HEK293 (cell line): Measurements from ENCODE around the gene ATP2A3.

Experiments used
- CTCF ChIP-seq: fragments of 450-650 bp; formaldehyde crosslinking; IDR thresholded peaks from 2 replicates; pipeline ENCODE4 v1.5.1; 2016; ENCODE audit warnings: missing biosample characterization, missing genetic modification characterization
- GLI2 ChIP-seq: fragments of 450-650 bp; formaldehyde crosslinking; IDR thresholded peaks from 2 replicates; pipeline ENCODE4; 2017; ENCODE audit warnings: missing biosample characterization, missing genetic modification characterization, low read depth, borderline replicate concordance
- GLIS2 ChIP-seq: fragments of 450-650 bp; formaldehyde crosslinking; IDR thresholded peaks from 2 replicates; pipeline ENCODE4 v1.5.1; 2016; ENCODE audit warnings: missing biosample characterization, missing genetic modification characterization
- SCRT1 ChIP-seq: fragments of 450-650 bp; formaldehyde crosslinking; IDR thresholded peaks from 2 replicates; pipeline ENCODE4 v1.5.1; 2016; ENCODE audit warnings: missing biosample characterization, missing genetic modification characterization, borderline replicate concordance
- SCRT2 ChIP-seq: fragments of 450-650 bp; formaldehyde crosslinking; IDR thresholded peaks from 2 replicates; pipeline ENCODE4 v1.5.1; 2016; ENCODE audit warnings: missing biosample characterization, missing genetic modification characterization
- WT1 ChIP-seq: fragments of 450-650 bp; formaldehyde crosslinking; IDR thresholded peaks from 2 replicates; pipeline ENCODE4 v1.5.1; 2016; ENCODE audit warnings: missing biosample characterization, missing genetic modification characterization
- YY1 ChIP-seq: fragments of 450-650 bp; formaldehyde crosslinking; IDR thresholded peaks from 2 replicates; pipeline ENCODE4 v1.5.1; 2018; ENCODE audit warnings: missing biosample characterization, missing genetic modification characterization
- YY2 ChIP-seq: fragments of 450-650 bp; formaldehyde crosslinking; IDR thresholded peaks from 2 replicates; pipeline ENCODE4 v1.5.1; 2016; ENCODE audit warnings: missing biosample characterization, missing genetic modification characterization
- ZBTB11 ChIP-seq: fragments of 450-650 bp; formaldehyde crosslinking; conservative IDR thresholded peaks from 2 replicates; pipeline ENCODE4 v1.5.1; 2016; ENCODE audit warnings: low read depth, missing biosample characterization, missing genetic modification characterization
- ZBTB17 ChIP-seq: fragments of 450-650 bp; formaldehyde crosslinking; IDR thresholded peaks from 2 replicates; pipeline ENCODE4 v1.5.1; 2016; ENCODE audit warnings: missing biosample characterization, missing genetic modification characterization
- ZBTB48 ChIP-seq: fragments of 450-650 bp; formaldehyde crosslinking; IDR thresholded peaks from 2 replicates; pipeline ENCODE4 v1.5.1; 2016; ENCODE audit warnings: missing biosample characterization, missing genetic modification characterization
- ZFP69B ChIP-seq: fragments of 450-650 bp; formaldehyde crosslinking; IDR thresholded peaks from 2 replicates; pipeline ENCODE4 v1.5.1; 2016; ENCODE audit warnings: missing biosample characterization, missing genetic modification characterization
- ZIC2 ChIP-seq: fragments of 450-650 bp; formaldehyde crosslinking; IDR thresholded peaks from 2 replicates; pipeline ENCODE4 v1.5.1; 2016; ENCODE audit warnings: missing biosample characterization, missing genetic modification characterization
- ZNF10 ChIP-seq: fragments of 450-650 bp; formaldehyde crosslinking; IDR thresholded peaks from 2 replicates; pipeline ENCODE4 v1.5.1; 2017; ENCODE audit warnings: missing biosample characterization, missing genetic modification characterization
- ZNF112 ChIP-seq: fragments of 450-650 bp; formaldehyde crosslinking; IDR thresholded peaks from 2 replicates; pipeline ENCODE4 v1.5.0; 2017; ENCODE audit warnings: missing biosample characterization, missing genetic modification characterization
- ZNF138 ChIP-seq: fragments of 450-650 bp; formaldehyde crosslinking; IDR thresholded peaks from 2 replicates; pipeline ENCODE4 v1.5.1; 2016; ENCODE audit warnings: missing biosample characterization, missing genetic modification characterization, borderline replicate concordance
- ZNF211 ChIP-seq: fragments of 450-650 bp; formaldehyde crosslinking; IDR thresholded peaks from 2 replicates; pipeline ENCODE4 v1.5.1; 2016; ENCODE audit warnings: low read depth, missing biosample characterization, missing genetic modification characterization
- ZNF221 ChIP-seq: fragments of 450-650 bp; formaldehyde crosslinking; IDR thresholded peaks from 2 replicates; pipeline ENCODE4 v1.5.1; 2017; ENCODE audit warnings: missing biosample characterization, missing genetic modification characterization, borderline replicate concordance
- ZNF24 ChIP-seq: fragments of 450-650 bp; formaldehyde crosslinking; IDR thresholded peaks from 2 replicates; pipeline ENCODE4 v1.5.1; 2016; ENCODE audit warnings: missing biosample characterization, missing genetic modification characterization
- ZNF26 ChIP-seq: fragments of 450-650 bp; formaldehyde crosslinking; IDR thresholded peaks from 2 replicates; pipeline ENCODE4 v1.5.1; 2016; ENCODE audit warnings: missing biosample characterization, missing genetic modification characterization
- ZNF274 ChIP-seq, 2 experiments: fragments of 200-500 bp in 1 of 2; fragments of 450-650 bp in 1 of 2; sonication (Bioruptor generic) in 1 of 2; formaldehyde crosslinking in 1 of 2; IDR thresholded peaks; 2 replicates each; pipeline versions ENCODE4 v1.5.1 to v1.6.1; 2014 to 2016; ENCODE audit warnings: borderline replicate concordance in 1 of 2, inconsistent platforms in 1 of 2, low read length in 1 of 2, missing biosample characterization in 1 of 2, missing genetic modification characterization in 1 of 2
- ZNF341 ChIP-seq: fragments of 450-650 bp; formaldehyde crosslinking; IDR thresholded peaks from 2 replicates; pipeline ENCODE4; 2016; ENCODE audit warnings: low read depth, missing biosample characterization, missing genetic modification characterization
- ZNF548 ChIP-seq: fragments of 450-650 bp; formaldehyde crosslinking; IDR thresholded peaks from 2 replicates; pipeline ENCODE4 v1.5.1; 2016; ENCODE audit warnings: missing biosample characterization, missing genetic modification characterization
- ZNF585B ChIP-seq: fragments of 450-650 bp; formaldehyde crosslinking; IDR thresholded peaks from 2 replicates; pipeline ENCODE4 v1.5.1; 2016; ENCODE audit warnings: missing biosample characterization, missing genetic modification characterization
- ZNF654 ChIP-seq: fragments of 450-650 bp; formaldehyde crosslinking; IDR thresholded peaks from 2 replicates; pipeline ENCODE4 v1.5.1; 2016; ENCODE audit warnings: low read depth, missing biosample characterization, missing genetic modification characterization
- ZNF776 ChIP-seq: fragments of 450-650 bp; formaldehyde crosslinking; IDR thresholded peaks from 2 replicates; pipeline ENCODE4 v1.5.0; 2017; ENCODE audit warnings: missing biosample characterization, missing genetic modification characterization, borderline replicate concordance

ATP2A3 gene

DNA sequence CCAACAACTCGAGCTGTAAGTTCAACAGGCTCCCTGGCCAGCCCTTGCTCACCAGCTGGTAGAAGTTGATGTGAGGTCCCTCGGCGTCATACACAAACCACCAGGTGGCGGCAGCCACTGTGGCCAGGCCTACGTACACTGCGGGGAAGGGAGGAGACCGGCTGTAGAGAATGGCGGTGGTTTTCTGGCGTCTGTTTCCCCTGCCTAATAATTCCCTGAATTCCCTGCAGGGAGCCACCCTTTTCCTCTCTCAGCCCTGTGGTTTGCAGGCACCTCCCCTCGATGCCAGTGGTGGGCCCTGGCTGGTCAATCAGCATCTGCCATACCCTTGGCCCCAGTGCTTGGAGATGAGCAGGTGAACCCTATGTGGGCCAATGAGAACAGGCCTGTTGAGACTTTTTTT lies 29.1 kb downstream of the ATP2A3 start (continued):
- TF ChIP-seq ZNF26 (tag by site-specific recombination) = no peak
- TF ChIP-seq ZNF654 (tag by site-specific recombination) = peak; percentile 72
- TF ChIP-seq ZNF221 (tag by site-specific recombination) = no peak
- no peak for TF ChIP-seq ZNF274 (IDR thresholded peaks at IDR 0.05; ENCODE audit: low read length)
- no peak for TF ChIP-seq ZNF274 (tag by site-specific recombination; IDR thresholded peaks at IDR 0.05; ENCODE audit: borderline replicate concordance)
- peak; percentile 83 for TF ChIP-seq CTCF (tag by site-specific recombination)
- no peak for TF ChIP-seq ZNF138
- TF ChIP-seq ZNF776 (tag by site-specific recombination) = no peak
- TF ChIP-seq ZNF112 (tag by site-specific recombination) = no peak
- 0 out of 2 replicates have a peak, but pooled peaks have one; percentile 24 for TF ChIP-seq YY1 (tag by site-specific recombination)
- no peak for TF ChIP-seq ZNF548
- TF ChIP-seq ZBTB17 = 0 out of 2 replicates have a peak, but pooled peaks have one; percentile 28
- peak; percentile 95 for TF ChIP-seq SCRT2 (tag by site-specific recombination)
- TF ChIP-seq ZNF341 (tag by site-specific recombination) = peak; percentile 98
- TF ChIP-seq ZBTB48 (tag by site-specific recombination) = peak; percentile 56; the same call in 1 of the 2 replicates
- TF ChIP-seq ZFP69B (tag by site-specific recombination) = 0 out of 2 replicates have a peak, but pooled peaks have one; percentile 11
- no peak for TF ChIP-seq GLI2 (tag by site-specific recombination)
- peak; percentile 93 for TF ChIP-seq ZIC2 (tag by site-specific recombination)
- no peak for TF ChIP-seq WT1 (tag by site-specific recombination)
- TF ChIP-seq YY2 = 0 out of 2 replicates have a peak, but pooled peaks have one; percentile 11
- TF ChIP-seq ZBTB11 = 0 out of 2 replicates have a peak, but pooled peaks have one; percentile 14
- no peak for TF ChIP-seq ZNF24
- TF ChIP-seq ZNF585B (tag by site-specific recombination) = no peak
- no peak for TF ChIP-seq ZNF211 (tag by site-specific recombination)
- TF ChIP-seq SCRT1 (tag by site-specific recombination) = peak; percentile 87
- peak; percentile 33; the same call in 1 of the 2 replicates for TF ChIP-seq GLIS2 (tag by site-specific recombination)
- 0 out of 2 replicates have a peak, but pooled peaks have one; percentile 21 for TF ChIP-seq ZNF10 (tag by site-specific recombination)
- TF ChIP-seq, all 188 proteins: peak for 17
